ENCODE results near the gene ATP9A. TPM values are rescaled to one million over a fixed set of nuclear protein-coding genes. Genes with fewer than 3 reads are reported as not detected.

ATP9A gene
- total and polyA plus RNA-seq, 2 donors (not counting 3 experiments of a cell fraction or from before 2014, with no cell fraction given): 20.9 to 41.5 TPM

- Histone ChIP-seq H3K79me2 (ENCODE audit: control insufficient read depth, insufficient read depth, low read length) (no peaks in the 10 kb centered on the region), H3K9me1 (replicated peaks; ENCODE audit: control insufficient read depth, extremely low read depth, insufficient read depth, low read length) (no peaks in the 10 kb centered on the region), H2AFZ (ENCODE audit: low read depth, low read length) (no peak overlapping the region), H3K9ac (replicated peaks; ENCODE audit: extremely low read depth, insufficient read depth, low read length) (no peak overlapping the region), H3K4me3 (replicated peaks in 1 of 3; ENCODE audit: insufficient read depth in 1 of 3, low read depth in 1 of 3, low read length in 3 of 3) (no peak overlapping the region), H3K36me3 (ENCODE audit: control insufficient read depth in 2 of 2, extremely low read depth in 1 of 2, insufficient read depth in 2 of 2, low read length in 2 of 2) (peaks cover 0 to 2% of the 10 kb centered on the region in 2 experiments), H3K9me3 (replicated peaks; ENCODE audit: control insufficient read depth, insufficient read depth, low read length) (no peaks in the 10 kb centered on the region), H3K4me1 (ENCODE audit: control insufficient read depth, extremely low read depth, insufficient read depth, low read length) (peaks cover 18% of the 10 kb centered on the region), H3K4me2 (ENCODE audit: insufficient read depth, low read length) (no peak overlapping the region), H3K27me3 (ENCODE audit: control insufficient read depth in 2 of 2, insufficient read depth in 2 of 2, low read length in 2 of 2) (no peaks in the 10 kb centered on the region), H3K27ac (ENCODE audit: insufficient read depth, low read depth, low read length) (no peak overlapping the region), H4K20me1 (replicated peaks; ENCODE audit: control insufficient read depth, extremely low read depth, insufficient read depth, low read length) (no peaks in the 10 kb centered on the region)
- intact Hi-C loops (cut with micrococcal nuclease) (no loop called here), dilution Hi-C loops (cut with MboI; ENCODE audit: extremely low pct_ligation_motif_present, low sequenced_read_pairs) (loop anchor here (25.0 kb wide), 1 partner anchor 181 kb away; no protein-coding TSS in a partner anchor)
- no TSS peak for BruUV-seq (replicated peaks)
- TF ChIP-seq, protein P1, sequence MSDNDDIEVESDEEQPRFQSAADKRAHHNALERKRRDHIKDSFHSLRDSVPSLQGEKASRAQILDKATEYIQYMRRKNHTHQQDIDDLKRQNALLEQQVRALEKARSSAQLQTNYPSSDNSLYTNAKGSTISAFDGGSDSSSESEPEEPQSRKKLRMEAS (IDR thresholded peaks at IDR 0.05; ENCODE audit: insufficient read depth, insufficient read length): no peak
- no peak for TF ChIP-seq EZH2 (IDR thresholded peaks at IDR 0.05; ENCODE audit: borderline replicate concordance, low read depth, low read length, severe bottlenecking)
- no peak for TF ChIP-seq JUN (IDR thresholded peaks at IDR 0.05; ENCODE audit: borderline replicate concordance, insufficient read depth, insufficient read length, low read depth)
- TF ChIP-seq CTCF (IDR thresholded peaks at IDR 0.05; ENCODE audit: extremely low read depth in 1 of 2, insufficient read depth in 1 of 2, low read depth in 1 of 2, low read length in 2 of 2): no peak
- TF ChIP-seq POLR2AphosphoS5 (IDR thresholded peaks at IDR 0.05; ENCODE audit: insufficient read depth, low read depth, low read length): no peak
- DNase-seq (ENCODE audit: low read depth, low spot score): no peak
- no peak for FAIRE-seq
- POLR2A ChIA-PET: no interaction called here
- CTCF ChIA-PET: interaction anchor here (1.2 to 4.5 kb wide), 3 partner anchors 31 to 606 kb away, joined by 4 to 99 read pairs (median 18); no protein-coding TSS in a partner anchor
Measured at GRCh38 chr20:51593584-51593983, 174.6 kb downstream of the ATP9A start.
